Uterus (tissue), 2 donors: ENCODE results near the gene RAI14.

Experiments used
- POLR2A ChIP-seq, 2 donors: fragments of 450-650 bp; IDR thresholded peaks; one replicate each; pipeline ENCODE4 v1.6.1; 2016; ENCODE audit warnings: antibody characterized with exemption in 2 of 2, mild to moderate bottlenecking in 1 of 2, moderate library complexity in 1 of 2
- TF ChIP-seq, protein P1 (sequence below), 4 experiments: fragments of 200-600 bp in 2 of 4; fragments of 450-650 bp in 2 of 4; sonication (generic) in 2 of 4; IDR thresholded peaks; one replicate each; pipeline ENCODE4 v1.5.1; 2016 to 2019; ENCODE audit warnings: antibody characterized with exemption in 4 of 4, mild to moderate bottlenecking in 2 of 4, moderate library complexity in 1 of 4

DNA sequence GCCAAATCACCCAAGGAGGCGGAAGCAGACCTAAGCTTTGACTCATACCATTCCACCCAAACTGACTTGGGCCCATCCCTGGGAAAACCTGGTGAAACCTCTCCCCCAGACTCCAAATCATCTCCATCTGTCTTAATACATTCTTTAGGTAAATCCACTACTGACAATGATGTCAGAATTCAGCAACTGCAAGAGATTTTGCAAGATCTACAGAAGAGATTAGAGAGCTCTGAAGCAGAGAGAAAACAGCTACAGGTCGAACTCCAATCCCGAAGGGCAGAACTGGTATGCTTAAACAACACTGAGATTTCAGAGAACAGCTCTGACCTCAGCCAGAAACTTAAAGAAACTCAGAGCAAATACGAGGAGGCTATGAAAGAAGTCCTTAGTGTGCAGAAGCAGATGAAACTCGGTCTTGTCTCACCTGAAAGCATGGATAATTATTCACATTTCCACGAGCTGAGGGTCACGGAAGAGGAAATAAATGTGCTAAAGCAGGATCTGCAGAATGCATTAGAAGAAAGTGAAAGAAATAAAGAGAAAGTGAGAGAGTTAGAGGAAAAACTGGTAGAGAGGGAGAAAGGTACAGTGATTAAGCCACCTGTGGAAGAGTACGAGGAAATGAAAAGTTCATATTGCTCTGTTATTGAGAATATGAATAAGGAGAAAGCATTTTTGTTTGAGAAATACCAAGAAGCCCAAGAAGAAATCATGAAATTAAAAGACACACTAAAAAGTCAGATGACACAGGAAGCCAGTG, 167.0 kb downstream of the RAI14 start:
- TF ChIP-seq, protein P1, sequence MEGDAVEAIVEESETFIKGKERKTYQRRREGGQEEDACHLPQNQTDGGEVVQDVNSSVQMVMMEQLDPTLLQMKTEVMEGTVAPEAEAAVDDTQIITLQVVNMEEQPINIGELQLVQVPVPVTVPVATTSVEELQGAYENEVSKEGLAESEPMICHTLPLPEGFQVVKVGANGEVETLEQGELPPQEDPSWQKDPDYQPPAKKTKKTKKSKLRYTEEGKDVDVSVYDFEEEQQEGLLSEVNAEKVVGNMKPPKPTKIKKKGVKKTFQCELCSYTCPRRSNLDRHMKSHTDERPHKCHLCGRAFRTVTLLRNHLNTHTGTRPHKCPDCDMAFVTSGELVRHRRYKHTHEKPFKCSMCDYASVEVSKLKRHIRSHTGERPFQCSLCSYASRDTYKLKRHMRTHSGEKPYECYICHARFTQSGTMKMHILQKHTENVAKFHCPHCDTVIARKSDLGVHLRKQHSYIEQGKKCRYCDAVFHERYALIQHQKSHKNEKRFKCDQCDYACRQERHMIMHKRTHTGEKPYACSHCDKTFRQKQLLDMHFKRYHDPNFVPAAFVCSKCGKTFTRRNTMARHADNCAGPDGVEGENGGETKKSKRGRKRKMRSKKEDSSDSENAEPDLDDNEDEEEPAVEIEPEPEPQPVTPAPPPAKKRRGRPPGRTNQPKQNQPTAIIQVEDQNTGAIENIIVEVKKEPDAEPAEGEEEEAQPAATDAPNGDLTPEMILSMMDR (IDR thresholded peaks at IDR 0.05), result no peak
- TF ChIP-seq POLR2A (IDR thresholded peaks at IDR 0.05), result no peak
